HL-60 (cell line): ENCODE measurements around the gene POLG2.

Experiments used
- CTCF ChIP-seq: IDR thresholded peaks from one replicate; pipeline ENCODE4 v1.5.1; 2011; ENCODE audit warnings: low read length, control low read depth, inconsistent platforms; ENCODE audit not compliant: insufficient read depth
- POLR2AphosphoS5 ChIP-seq: IDR thresholded peaks from 2 replicates; pipeline ENCODE4 v1.6.1; 2012; ENCODE audit warnings: low read depth
- REST ChIP-seq: IDR thresholded peaks from 2 replicates; pipeline ENCODE4 v1.6.1; 2012; ENCODE audit warnings: low read depth; ENCODE audit not compliant: insufficient replicate concordance
- SPI1 ChIP-seq: IDR thresholded peaks from 2 replicates; pipeline ENCODE4 v1.6.1; 2012; ENCODE audit warnings: low read depth, mild to moderate bottlenecking, borderline replicate concordance

- no peak for TF ChIP-seq CTCF
- no peak for TF ChIP-seq POLR2AphosphoS5
- no peak for TF ChIP-seq REST
- TF ChIP-seq SPI1 = no peak
Observed at GRCh38 chr17:64504769-64505339, 8.0 kb upstream of the POLG2 start.
